OCI-LY1 (cell line): ENCODE measurements around the gene PLG.

Experiments
- CTCF ChIP-seq: fragments of 200-600 bp; sonication (generic), shearing (Covaris generic); IDR thresholded peaks from 2 replicates; pipeline ENCODE4 v1.5.1; 2017; ENCODE audit warnings: mild to moderate bottlenecking, antibody characterized with exemption, low read length, moderate library complexity, mixed read lengths
- EZH2 ChIP-seq: fragments of 200-600 bp; sonication (generic), shearing (Covaris generic); IDR thresholded peaks from 2 replicates; pipeline ENCODE4 v1.8.0; 2017; ENCODE audit warnings: borderline replicate concordance, mixed run types, mild to moderate bottlenecking, antibody characterized with exemption, low read length, moderate library complexity, mixed read lengths

GRCh38 chr6:160793652-160794051, 91.6 kb downstream of the PLG start:
- no peak for TF ChIP-seq EZH2
- no peak for TF ChIP-seq CTCF
